NCI-H1092 treated with DMSO at 0.1 percent for 48 hours (cell line): Measurements from ENCODE around the gene MAPK10.
A peak's percentile ranks its signal among the peaks of the same experiment; 100 is the strongest.
"Not testable (repeated sequence)": the region's sequence is repeated elsewhere in the genome, so short reads cannot be mapped to it uniquely, and the experiment has no call there.

Experiments
- DNase-seq: peaks from one replicate; lab custom pipeline; 2025; lab: John Stamatoyannopoulos, UW

MAPK10 gene

DNA sequence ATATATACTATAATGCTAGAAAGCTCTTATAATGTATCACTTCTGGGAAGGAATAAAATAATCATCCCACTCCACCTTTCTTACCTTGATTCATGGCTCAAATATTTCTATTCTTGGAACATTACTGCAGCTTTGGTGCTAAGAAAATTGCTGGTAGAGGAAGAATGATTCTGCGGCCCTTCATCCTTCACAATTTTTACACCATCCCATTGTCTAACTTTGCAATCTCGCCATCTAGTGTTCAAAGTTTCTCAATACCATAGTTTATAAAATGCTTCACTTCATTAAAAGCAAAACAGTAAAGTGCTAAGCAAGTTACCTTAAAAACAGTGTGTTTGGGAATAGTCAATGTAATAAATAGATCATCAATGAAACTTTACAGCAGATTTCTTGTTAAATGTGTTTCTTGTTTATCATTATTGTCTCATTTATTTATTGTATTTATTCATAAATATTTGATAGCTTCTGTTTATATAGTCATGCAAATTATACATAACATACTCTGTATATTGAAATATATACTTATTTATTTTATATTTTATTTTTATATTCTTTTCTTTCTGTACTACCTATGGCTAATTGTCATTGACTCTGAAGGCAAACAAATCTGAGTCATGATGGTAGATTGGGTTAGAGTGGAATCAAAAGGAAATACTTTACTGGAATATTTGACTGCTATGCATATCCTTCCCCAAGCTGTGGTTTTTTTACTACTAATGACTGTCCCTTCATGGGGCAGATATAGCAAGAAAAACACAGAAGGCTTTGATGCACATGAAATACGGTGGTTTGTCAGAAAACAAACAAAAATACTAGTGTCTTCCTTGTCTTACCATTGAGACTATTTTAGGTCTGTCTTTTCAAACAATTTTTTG lies 390.7 kb downstream of the MAPK10 start:
- peak; percentile 62 for DNase-seq

DNA sequence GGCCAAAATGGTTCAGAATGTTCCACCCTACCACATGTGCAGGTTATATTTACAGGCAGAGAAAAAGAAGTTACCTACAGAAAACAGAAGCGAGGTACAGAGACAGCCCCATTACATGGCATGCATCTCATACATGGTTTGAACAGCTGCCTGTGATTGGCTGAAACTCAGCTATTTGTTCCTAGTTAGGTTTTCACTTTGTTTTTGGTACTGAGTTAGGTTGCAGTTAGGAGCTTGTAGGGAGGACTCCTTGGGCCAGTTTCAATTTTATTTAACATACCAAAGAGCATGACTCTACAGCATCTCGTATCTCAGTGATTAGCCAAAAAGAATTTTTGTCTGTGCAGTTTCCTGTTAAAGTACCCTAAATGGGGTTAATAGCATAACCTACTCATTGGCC lies 392.0 kb downstream of the MAPK10 start:
- no peak for DNase-seq

- DNase-seq, result no peak
Measured at GRCh38 chr4:85966373-85966772, 393.5 kb downstream of the MAPK10 start.

DNA sequence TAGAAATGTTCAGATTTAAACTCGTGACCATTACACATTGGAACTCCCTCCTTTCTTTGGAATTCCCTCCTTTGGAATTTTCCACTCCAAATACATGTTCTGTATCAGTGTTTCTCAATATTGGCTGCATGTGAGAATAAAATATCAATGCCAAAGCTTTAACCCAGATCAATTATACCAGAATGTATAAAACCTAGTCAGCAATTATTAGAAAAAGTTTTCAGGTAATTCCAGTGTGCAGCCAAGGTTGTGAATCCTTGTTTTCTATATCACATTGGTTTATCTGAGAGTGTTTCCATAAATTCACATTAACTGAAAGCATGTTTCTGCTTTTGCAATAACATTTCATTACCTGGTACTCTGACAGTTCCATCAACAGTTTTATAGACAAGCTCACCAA lies 394.3 kb downstream of the MAPK10 start:
- no peak for DNase-seq

GRCh38 chr4:85965017-85965416 lies 394.8 kb downstream of the MAPK10 start:
- DNase-seq, result not testable (repeated sequence)

DNA sequence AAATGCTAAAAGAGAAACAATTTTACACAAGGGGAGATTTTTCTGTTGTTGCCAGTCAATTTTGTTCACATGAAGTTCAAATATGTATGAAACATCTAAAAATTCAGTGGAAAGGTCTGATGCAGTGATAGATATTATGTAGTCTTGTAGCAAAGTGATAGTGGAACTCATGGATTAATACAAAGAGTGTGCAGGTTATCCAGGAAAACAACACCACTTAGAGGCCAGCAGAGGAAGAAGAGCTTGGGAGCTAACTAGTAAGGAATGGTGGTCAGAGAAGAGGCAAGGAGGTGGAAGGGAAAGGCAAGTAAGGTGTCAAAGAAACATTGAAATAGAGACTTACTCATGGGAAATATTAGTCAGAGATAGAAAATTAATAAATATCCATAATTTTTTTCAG lies 395.6 kb downstream of the MAPK10 start:
- peak; percentile 50 for DNase-seq

DNA sequence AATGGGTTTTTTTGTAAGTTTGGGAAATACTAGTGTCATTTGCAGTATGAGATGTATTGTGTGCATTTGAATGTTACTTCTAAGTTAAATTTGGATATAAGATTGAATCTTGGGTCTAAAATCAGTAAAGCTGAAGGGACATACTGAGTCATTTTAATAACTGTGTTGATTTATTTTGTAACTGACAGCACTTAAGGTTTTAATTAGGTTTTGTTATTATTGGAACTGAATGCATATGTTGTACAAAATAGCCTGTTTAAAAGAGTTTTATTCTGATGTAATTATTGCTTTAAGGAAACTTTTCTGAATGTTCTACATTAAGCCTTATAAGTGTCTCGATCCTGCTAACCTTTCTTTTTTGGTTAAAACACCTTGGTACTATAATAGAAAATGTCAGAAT lies 396.6 kb downstream of the MAPK10 start:
- no peak for DNase-seq

DNA sequence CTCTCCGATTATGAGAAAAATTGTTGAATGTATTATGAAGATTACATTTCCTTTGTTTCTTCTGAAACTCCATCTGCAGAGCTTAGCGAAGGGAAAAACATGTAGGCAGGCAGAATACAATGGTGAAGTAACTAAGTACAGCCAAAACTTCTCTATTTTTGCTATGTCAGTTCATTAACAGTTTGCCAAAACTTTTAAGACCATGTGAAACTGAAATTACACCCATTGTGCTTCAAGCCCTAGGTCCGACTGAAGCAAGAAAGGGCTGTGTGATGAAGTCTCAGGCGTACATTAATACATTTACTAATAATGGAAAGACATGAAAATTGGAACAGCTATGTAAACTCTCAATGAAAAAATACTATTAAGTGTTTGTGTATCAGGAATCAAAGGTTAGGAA lies 398.0 kb downstream of the MAPK10 start:
- no peak for DNase-seq

GRCh38 chr4:85956293-85956945 lies 403.4 kb downstream of the MAPK10 start:
- DNase-seq, result no peak

DNA sequence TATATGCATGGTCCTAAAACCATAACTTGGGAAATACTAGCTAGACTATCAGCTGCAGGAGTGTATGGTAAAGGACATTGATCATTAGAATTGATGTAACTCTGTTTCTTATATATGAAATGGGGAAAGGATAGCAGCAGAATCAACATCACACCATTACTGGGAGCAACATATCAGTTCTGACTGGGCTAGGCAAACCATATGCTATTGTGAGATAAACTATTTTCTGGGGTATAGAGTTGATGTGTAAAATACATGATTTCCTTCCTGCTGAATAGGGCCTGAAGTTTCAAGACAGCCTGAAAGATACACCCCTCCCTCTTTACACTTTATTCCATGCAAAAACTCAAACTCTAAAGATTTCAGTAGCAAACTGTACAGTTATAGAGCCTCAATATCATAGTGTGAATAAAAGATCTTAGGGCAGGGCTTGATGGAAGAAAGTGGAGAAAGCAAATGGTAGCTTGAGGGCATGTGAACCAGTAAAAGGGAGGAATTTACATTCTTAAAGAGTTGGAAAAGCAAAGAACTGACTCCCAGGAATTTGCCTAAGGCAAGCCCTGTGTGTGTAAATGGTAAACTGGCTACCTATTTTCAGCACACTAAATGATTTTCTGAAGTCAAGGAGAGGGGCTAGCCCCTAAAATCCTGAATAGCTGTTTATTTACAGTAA lies 404.1 kb downstream of the MAPK10 start:
- DNase-seq, result no peak

DNA sequence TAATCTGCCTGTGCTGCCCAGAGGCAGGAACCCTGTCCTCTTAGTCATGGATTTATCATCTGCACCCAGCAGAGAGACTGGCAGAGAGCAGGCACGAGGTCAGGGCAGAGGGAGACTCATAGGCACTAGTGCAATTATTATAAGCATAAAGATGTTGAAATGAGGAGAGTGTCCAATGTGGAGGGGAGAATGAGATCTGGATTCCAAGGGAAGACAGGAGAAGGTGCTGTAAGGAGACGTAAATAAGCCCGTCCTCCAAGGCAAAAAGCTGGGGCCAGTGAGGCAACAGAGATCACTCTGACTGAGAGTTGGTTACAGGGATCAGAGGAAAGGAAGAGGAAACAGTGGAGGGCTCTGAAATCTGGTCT lies 406.2 kb downstream of the MAPK10 start:
- DNase-seq, result no peak

GRCh38 chr4:85952972-85953650 lies 406.7 kb downstream of the MAPK10 start:
- DNase-seq, result no peak

DNA sequence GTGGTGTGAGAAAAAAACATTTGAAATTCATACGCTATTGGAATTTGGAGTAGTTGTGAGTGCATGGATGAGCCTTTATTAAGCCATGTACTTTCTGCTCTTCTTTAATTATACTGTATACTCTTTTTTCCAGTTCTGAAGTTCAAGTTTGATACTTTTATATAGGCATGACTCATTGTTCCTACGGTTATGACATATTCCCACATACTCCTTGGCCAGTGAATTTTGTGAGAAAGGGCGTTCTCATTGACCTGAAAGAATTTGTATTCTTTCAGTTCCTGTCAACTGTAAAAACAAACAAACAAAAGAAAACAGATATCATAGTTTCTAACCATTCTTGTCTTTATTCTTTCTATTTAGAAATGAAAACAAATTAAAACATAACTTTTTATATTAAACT lies 407.3 kb downstream of the MAPK10 start:
- DNase-seq, result no peak

DNA sequence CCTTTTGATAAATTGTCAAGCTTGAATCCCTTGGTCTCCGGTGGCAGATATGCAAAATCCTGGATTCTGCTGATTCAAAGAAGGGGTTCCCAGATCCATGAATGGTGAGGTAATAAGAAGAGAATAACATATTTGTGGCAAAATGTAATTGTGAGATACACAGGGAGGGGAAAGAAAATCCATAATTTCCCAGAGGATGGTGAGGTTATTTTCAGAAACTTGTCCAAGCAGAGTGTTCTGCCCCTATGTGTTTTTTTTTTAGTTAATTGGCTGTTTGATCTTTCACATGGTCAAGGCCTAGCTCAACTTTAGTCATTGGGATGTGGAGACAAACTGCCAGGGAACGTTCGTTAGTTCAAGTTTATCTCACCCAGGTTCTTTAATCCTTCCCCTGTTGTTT lies 408.8 kb downstream of the MAPK10 start:
- DNase-seq, result no peak

GRCh38 chr4:85946821-85947220 lies 413.0 kb downstream of the MAPK10 start:
- DNase-seq, result no peak

- DNase-seq, result no peak
Measured at GRCh38 chr4:85942107-85942506, 417.7 kb downstream of the MAPK10 start.

- no peak for DNase-seq
Measured at GRCh38 chr4:85940151-85940550, 419.7 kb downstream of the MAPK10 start.
